CD4-positive, alpha-beta T cell treated with Interleukin-15 for 1 hour (primary cell): ENCODE results near the gene PSD4.

ENCODE experiments used
- DNase-seq: peaks from one replicate; pipeline ENCODE4 v3.0.0-alpha.2; 2020

Gene PSD4

DNA sequence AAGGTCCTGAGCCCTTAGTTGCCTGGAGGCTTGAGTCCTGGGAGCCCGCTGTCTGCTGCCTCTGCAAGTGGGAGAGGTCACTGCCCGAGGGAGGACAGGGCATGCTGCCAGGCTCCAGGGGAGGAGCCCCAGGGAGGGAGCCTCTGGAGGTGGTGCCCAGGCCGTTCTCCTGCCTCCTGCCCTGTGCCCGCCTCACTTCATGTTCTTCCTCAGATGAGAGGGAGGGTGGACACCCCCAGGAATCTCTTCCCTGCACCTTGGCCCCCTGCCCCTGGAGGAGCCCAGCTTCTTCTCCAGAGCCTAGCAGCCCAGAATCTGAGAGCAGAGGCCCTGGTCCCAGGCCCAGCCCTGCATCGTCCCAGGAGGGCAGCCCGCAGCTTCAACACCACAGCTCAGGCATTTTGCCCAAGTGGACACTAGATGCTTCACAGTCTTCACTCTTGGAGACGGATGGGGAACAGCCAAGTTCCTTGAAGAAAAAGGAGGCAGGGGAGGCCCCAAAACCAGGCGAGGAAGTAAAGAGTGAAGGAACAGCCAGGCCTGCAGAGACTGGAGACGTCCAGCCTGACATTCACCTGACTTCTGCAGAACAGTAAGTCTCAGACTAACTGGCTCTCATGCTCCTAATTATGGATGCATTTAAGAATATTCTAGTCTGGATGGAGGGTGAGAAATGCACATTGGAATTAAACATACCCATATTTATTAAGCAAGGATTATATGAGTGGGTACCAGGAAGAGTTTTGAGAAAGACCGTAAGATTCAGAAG lies 12.1 kb downstream of the PSD4 start:
- DNase-seq = peak; percentile 17

DNA sequence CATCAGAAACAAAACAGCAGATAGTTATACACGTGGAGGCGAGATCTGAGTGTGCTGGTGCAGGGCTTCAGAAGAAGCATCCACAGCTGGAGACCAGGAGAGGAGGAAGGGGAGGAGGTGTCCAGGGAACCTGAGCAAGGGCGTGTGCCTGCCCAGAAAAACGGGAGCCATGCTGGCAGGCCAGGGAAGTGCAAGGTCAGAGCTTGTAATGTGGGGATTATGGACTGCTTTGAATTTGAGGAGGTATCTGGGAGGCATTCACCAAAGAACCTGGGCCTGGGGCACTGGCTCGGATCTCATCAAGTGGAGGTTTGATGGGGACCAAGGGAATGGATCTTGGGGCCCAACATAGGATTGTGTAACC lies 12.6 kb downstream of the PSD4 start:
- no peak for DNase-seq

DNA sequence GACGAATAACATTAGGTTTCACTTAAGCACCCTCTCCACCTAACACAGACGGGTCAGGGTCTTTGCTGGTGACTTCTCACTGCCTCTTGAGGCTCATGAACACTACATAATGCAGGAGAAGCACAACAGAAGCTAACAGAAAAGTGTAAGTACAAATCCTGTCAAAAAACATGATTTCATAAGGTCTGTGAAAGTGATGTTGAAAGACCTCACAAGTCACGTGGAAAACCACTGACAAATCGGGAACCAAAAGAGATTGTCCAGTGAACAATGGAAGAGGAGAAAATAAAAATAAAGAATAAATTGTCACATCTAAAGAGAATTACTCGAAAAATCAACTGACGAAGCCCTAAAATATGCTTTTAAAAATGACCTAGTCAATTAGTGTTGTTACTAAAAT lies 14.0 kb downstream of the PSD4 start:
- peak; percentile 14 for DNase-seq

DNA sequence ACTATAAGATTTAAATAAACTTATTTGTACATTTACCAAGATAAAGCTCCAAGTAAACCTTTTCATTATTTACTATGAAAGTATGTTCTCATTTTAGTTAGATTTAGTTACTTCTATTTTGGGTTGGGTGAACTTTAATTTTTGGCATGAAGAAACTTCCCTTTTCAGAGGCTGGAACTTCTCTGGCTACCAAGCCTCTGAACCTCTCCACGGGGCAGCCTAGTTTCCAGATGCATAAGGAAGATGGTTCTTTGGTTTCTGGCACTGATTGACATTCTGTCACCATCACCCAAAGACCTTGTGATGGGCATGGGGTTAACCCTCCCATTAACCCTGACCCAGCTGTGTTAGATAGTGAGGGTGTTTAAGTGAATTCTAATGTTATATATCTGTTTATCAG lies 17.1 kb downstream of the PSD4 start:
- DNase-seq = no peak

DNA sequence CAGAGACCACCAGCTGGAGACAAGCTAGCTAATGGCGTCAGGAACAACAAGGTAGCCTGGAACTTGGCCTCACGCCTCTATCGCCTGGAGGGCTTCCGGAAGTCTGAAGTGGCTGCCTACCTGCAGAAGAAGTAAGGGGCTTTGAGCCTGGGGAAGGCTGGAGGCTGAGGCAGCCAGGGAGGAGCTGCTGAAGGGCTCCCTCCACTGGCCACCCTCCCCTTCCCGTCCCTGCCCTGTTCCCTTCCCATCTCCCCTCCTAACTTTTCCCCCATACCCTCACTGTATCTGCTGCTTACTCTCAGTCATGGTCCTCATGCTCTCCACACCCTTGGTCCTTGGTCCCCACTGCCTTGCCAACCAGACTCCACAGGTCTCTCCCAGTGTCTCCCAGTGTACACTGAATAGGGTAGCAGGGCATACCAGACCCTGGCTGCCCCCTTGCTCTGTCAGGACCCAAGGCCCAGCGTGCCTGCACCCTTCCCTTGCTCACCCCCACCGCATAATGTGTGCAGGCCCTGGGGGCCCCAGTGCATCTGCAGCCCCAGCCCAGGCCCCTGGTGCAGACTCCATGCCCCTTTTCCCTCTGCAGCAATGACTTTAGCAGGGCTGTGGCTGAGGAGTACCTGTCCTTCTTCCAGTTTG lies 18.8 kb downstream of the PSD4 start:
- DNase-seq = peak; percentile 13

DNA sequence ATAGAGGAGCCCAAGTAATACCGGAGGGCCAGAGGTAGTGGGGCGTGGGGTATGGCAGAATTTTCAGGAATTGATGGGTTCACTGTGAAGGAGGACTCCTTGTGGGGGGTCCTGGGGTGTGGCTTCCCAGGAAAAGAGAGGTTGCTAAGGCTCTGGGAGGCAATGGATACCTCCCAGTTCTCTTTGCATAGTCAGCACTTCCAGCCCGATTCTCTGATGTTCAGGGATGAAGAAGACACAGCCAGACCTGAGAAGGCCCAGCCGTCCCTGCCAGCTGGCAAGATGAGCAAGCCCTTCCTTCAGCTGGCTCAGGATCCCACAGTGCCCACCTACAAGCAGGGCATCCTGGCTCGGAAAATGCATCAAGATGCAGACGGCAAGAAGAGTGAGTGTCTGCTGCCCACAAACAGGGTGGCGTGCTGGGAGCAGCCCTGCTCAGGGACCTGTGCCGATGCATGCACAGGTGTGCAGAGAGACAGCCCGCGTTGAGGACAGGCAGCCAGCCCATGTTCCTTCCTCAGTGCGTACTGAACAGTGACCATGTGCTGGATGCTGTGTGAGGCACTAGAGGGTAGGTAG lies 22.2 kb downstream of the PSD4 start:
- no peak for DNase-seq

DNA sequence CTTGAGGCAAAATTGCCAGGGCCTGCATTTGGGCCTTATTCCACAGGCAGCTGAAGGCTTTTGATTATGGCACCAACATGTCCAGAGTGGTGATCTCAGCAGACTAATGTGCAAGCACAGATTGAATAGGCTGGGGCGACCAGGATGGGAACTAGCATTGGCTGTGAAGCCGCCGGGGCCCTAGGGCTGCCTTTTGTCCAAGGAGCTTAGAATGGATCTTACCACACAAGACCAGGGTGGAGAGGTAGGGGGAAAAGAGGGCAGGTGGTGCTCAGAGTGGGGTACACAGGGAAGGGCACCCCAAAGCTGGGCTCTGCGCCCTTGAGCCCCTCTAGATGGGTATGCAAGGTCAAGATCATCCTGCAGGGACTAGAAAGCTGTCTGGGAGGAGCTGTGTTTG lies 23.1 kb downstream of the PSD4 start:
- peak; percentile 7 for DNase-seq

DNA sequence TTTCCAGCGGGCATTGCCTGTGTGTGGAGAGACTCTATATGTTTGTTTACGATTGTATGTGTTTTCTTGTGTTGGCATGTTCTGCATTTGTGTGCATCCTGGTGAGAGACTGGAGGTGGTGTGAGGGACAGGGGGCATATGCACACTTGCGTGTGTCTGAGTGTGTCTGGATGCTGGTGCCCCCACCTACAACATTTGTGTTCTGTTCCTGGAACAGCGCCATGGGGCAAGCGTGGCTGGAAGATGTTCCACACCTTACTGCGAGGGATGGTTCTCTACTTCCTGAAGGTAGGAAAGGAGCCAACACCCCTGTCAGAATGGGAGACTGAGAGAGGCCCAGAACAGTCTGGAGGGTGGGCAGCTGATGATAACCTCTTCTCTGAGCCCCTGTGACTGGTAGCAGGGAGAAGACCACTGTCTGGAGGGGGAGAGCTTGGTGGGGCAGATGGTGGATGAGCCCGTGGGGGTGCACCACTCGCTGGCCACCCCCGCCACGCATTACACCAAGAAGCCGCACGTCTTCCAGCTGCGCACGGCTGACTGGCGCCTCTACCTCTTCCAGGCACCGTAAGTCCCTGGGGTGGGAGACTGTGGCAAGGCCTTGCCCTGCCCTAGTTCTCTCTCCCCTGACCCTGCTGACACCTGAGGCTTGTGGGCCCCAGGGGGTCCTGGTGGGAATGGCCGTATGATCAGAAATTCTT lies 23.7 kb downstream of the PSD4 start:
- DNase-seq = peak; percentile 6

DNA sequence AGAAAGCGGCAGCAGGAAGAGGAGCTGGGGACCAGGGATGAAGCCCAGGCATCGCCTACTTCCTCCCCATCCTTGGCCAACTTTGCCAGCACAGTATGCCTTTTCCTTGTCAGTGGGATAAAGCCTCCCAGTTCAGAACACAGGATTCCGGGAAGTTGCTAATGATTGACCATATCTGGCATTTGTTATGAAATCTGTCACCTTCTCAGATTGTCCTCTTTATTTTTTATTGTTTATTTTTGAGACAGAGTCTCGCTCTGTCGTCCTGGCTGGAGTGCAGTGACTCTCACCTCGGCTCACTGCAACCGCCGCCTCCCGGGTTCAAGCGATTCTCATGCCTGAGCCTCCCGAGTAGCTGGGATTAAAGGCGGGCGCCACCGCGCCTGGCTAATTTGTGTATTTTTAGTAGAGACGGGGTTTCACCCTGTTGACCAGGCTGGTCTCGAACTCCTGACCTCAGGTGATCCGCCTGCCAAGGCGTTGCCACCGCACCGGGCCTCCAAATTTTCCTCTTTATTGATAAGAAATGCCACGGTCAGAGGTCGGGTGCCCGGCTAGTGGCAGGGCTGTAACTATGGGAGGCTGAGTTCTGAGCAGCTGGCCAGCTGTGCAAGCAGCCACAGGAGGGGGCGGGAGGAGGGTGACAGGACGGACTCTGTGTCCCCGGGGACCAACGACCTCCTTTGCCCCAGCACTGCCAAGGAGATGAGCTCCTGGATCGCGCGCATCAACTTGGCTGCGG lies 24.4 kb downstream of the PSD4 start:
- peak; percentile 7 for DNase-seq

DNA sequence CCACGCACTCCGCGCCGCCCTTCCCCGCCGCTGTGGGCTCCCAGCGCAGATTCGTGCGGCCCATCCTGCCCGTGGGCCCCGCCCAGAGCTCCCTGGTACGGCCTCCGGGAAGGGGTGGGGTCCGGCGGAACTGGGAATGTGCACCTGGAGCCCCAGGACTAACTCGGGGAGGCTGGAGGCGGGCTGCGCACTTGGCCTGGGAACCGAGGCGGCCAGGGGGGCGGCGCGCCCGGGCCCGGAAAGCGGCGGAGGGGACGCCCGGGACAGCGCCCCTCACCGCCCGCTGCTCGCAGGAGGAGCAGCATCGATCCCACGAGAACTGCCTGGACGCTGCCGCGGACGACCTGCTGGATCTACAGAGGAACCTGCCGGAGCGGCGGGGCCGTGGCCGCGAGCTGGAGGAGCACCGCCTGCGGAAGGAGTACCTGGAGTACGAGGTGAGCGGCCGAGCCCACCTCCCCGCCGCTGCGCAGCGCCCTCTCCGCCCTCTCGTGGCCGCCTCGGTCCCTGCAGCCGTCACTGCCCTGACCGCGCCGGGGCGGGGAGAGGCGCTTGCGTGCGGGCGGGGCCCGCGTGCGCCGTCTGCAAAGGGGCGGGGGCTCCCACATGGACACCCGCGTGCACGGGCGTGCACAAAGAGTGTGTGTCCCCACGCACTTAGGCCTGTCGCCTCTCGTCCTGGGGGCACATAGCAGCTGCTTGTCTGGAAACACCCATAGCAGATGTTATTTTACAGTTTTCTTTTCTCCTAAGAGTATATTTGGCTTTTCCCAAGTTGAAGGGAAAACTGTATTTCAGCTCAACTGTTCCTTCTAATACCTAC lies 25.2 kb downstream of the PSD4 start:
- DNase-seq = peak; percentile 79

DNA sequence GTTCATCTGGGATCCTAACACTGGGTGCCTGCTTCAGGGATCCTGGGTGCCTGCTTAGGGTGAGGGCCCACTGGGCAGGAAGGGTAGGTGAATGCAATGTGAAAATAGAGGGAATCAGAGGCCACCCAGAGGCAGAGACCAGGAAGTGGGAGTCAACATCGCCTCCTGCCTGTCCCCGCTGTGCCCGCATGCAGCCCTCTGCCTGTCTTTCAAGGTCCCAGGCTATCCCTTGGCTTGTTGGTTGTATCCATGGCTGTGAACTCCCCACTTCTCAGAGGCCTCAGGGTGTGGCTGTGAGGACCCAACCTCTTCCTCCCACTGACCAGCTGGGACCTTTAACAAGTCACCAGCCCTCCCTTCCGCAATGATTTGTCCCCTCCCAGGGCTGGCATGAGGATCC lies 26.5 kb downstream of the PSD4 start:
- DNase-seq = no peak

DNA sequence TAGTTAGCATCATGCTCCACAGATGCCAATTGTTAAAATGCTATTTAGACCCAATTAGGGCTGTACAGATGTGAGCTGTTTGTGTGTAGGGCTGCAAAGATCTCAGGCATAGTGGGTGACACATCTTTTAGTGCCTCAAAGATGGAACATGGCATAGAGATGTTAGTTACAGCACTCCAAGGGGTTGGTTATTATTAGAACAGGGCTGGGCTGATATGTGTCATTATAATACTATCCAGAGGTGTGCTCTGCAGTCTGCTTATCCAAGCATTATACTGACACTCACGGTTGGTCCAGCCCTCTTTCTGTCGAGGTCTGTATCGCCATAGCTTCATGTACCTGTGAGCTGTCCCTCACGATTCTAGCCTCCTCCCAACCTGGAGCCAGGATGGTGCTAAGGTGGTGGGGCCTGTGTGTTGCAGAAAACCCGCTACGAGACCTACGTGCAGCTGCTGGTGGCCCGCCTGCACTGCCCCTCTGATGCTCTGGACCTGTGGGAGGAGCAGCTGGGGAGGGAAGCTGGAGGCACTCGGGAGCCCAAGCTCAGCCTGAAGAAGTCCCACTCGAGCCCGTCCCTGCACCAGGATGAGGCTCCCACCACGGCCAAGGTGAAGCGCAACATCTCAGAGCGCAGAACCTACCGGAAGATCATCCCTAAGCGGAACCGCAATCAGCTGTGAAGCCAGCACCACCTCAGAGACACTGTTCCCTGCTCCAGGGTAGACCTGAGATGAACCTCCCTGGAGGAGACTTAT lies 27.1 kb downstream of the PSD4 start:
- no peak for DNase-seq

DNA sequence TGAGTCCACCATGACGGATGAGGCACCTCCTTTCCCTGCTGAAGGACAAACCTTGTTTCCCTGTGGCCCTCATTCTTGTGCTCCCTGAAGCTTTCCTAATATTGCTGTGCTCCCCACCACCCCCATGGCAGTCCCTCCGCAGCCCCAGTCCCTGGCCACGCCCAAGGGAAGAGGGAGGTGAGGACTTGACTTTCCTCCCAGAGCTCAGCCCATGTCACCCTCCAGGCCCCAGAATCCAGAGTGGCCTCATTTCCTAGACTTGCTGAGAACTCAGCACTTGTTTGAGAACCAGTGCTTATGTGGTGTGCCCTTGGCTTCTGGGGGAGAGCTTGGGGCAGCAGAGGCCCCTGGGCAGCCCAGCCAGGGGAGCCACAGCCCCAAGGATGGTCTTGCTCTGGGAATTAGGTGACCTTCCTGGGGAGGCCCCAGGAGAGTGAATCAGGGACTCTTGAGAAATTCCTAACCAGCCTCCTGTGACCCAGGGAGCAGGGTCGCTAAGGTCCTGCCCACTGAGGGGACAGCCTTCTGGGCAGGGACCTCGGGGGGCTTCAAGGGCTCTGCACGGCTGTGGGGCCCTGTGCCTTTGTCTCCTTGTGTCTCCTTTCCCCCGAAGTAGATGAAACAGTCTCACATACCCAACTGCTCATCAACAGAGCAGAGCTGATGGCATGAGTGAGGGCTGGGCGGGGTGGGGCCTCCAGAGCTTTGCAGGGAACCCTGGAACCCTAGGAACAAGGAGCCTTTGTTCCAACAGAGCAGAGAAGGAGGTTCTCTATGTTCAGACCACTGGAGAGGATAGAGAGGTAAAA lies 27.9 kb downstream of the PSD4 start:
- DNase-seq = no peak

DNA sequence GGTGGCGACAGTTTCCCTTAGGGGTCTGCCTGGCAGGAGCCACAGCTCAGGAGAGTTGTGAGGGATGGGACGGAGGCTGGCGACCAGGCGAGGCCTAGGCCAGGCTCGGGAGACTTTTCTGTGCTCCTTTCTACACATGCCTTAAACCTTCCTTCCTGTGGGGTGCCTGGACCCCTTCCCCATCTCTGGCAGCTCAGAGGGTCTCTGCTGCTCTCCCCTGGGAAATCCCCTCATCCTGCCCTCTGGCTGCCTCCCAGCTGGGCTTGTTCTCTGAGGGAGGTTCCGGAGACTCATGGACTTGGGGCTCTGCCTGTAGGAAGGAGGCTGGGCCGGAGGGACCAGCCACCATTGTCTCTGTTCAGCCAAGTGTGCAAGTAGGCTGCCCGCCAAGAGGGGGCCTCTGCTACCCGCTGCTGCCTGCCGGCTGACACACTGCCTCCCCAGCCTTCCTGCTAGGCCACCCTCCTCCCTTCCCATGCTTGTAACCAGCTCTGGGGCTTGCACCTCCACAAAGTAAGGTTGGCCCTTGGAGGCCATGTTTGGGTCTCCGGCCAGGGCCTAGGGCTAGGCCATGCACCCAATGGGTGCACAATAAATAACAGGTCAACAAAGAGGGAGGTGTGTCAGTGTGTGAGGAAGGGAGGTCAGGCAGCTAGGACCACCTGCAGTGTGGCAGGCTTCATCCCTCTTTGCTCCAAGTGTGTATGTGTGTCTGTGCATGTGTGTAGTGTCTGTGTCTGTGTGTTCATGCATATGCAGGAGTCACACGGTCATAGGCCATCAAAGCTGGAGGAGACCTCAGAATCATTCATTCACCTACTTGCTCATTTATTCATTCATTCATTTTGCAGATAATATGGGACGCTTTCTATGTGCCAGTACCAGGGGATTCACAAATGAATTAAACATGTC lies 28.8 kb downstream of the PSD4 start:
- no peak for DNase-seq

DNA sequence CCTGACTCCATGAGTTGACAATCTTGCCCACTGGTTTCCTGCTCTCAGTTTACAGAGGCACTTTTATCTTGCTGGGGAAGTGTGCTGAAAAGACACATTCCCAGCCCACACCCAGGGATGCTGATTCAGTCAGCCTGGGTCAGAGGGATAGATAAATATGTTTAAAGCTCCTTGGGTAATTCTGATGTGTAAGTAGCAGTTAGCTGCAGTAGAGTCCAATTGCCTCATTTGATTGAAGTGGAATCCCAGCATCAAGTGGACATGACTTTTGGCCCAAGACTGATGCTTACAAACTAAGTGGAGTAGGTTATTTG lies 29.4 kb downstream of the PSD4 start:
- no peak for DNase-seq

DNA sequence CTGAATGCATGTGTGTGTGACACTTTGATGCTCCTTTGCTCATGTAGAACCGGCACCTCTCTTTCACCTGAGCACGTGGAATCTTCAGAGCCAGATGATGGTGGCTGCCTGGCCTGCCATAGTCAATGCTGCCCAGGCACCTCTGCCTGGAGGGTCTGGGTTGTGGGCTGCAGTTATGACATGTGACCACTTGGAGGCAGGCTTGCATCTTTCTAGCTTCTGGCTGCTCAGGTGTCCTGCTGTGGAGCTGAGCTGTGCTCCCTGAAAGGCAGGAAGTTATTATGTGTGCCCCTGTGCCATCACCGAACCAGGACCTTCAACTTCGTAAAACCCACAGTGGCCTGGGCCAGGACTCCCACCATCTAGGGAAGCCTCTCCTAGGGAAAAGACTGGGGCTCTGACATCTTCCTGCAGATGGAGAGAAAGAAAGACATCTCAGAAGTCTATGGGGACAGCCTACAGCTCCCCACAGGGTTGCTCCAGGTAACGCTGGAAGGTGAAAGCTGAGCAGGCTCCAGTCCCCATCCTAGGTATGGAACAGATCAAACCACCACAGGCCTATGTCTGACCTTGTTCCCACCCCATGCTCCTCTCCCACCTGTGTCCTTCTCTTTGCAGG lies 30.2 kb downstream of the PSD4 start:
- DNase-seq = peak; percentile 77

DNA sequence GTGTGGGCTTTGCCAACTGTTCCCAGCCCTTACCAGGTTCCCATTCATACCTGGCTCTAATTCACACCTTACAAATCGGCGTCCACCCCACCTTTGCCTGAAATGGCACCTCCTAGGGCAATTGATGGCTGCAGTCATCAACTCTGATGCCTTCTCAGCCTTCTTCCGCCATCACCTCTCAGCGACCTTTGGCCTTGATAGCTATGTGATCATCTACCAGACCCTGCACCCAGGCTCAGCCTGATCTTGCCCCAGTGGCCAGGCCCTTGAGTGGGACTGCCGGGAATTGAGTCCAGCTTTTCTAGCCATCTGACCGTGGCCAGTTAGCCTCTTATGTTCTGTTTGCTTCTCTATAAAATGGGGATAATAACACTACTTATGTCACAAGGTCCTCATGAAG lies 32.5 kb downstream of the PSD4 start:
- DNase-seq = no peak

DNA sequence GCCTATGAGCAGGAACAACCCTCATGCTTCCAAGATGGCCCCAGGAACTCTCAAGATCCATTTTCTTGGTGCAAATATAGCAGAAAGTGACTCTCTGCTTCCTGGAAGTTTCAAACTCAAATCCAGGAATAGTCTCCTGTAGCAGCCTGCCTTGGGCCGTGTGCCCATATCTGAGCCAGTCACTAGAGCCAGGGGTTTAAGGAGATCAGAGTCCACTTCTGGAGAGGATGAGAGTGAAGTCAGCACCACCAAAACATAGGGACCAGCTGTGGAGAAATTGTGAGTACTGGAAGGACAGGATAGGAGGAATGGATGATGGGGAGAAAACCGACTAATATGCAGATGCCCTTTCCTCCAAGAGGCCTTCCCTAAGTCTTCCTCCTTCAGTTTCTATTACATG lies 33.2 kb downstream of the PSD4 start:
- DNase-seq = no peak

DNA sequence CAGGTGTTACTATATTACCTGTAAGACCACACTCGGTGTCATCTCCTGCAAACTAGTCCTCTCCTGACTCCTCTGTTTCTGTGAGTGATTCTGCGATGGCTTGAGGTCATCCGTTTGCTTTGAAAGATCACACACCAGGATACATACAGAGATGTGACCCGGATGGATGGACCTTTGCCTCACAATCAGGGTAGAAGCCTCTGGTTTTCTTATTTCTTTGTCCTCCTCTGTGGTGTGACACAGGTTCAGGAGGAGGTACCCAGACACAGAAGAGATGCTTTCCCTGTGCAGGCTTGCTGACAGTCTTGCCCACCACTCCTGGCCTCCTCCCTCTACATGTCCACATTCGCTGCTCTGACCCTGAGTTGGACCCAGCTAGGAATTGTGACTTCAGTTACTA lies 34.6 kb downstream of the PSD4 start:
- DNase-seq = no peak
